OCI-LY1 (cell line): ENCODE data around the gene ATXN1.

Source experiments
- H2AFZ ChIP-seq: fragments of 200-600 bp; sonication (generic), shearing (Covaris generic); 2 replicates; pipeline ENCODE4 v1.6.0; 2014; ENCODE audit warnings: antibody characterized with exemption, mild to moderate bottlenecking, low read length
- H3F3A ChIP-seq: fragments of 200-600 bp; sonication (generic), shearing (Covaris generic); 2 replicates; pipeline ENCODE4 v1.6.0; 2014; ENCODE audit warnings: mild to moderate bottlenecking, antibody characterized with exemption, low read length, moderate library complexity; ENCODE audit not compliant: insufficient read depth
- H3K27ac ChIP-seq: fragments of 200-600 bp; sonication (generic); 2 replicates; pipeline ENCODE4 v1.5.1; 2014; ENCODE audit warnings: low read length, mixed run types, mild to moderate bottlenecking, low read depth; ENCODE audit not compliant: poor library complexity, severe bottlenecking
- H3K27me3 ChIP-seq: fragments of 200-600 bp; sonication (generic); 2 replicates; pipeline ENCODE4 v1.6.0; 2014; ENCODE audit warnings: antibody characterized with exemption, mild to moderate bottlenecking, low read length, moderate library complexity; ENCODE audit not compliant: insufficient read depth
- H3K36me3 ChIP-seq: fragments of 200-600 bp; sonication (generic); 2 replicates; pipeline ENCODE4 v1.6.1; 2014; ENCODE audit warnings: mild to moderate bottlenecking, antibody characterized with exemption, low read length, moderate library complexity, mixed read lengths; ENCODE audit not compliant: insufficient read depth
- H3K4me1 ChIP-seq: fragments of 200-600 bp; sonication (generic); 2 replicates; pipeline ENCODE4 v1.5.1; 2014; ENCODE audit warnings: mild to moderate bottlenecking, low read length, moderate library complexity; ENCODE audit not compliant: insufficient read depth, severe bottlenecking
- H3K4me2 ChIP-seq: fragments of 200-600 bp; sonication (generic), shearing (Covaris generic); 2 replicates; pipeline ENCODE4 v1.6.1; 2014; ENCODE audit warnings: low read length
- H3K4me3 ChIP-seq: fragments of 200-600 bp; sonication (generic); 2 replicates; pipeline ENCODE4 v1.5.1; 2014; ENCODE audit warnings: low read length, low read depth, mild to moderate bottlenecking, mixed read lengths; ENCODE audit not compliant: poor library complexity, severe bottlenecking
- H3K79me2 ChIP-seq: fragments of 200-600 bp; shearing (Covaris generic); 2 replicates; pipeline ENCODE4 v1.6.1; 2016; ENCODE audit warnings: mixed run types, low read length, mixed read lengths; ENCODE audit not compliant: insufficient read depth
- H3K9ac ChIP-seq: fragments of 200-600 bp; sonication (generic), shearing (Covaris generic); 2 replicates; pipeline ENCODE4 v1.6.1; 2014; ENCODE audit warnings: mild to moderate bottlenecking, low read length, mixed read lengths
- H3K9me2 ChIP-seq: fragments of 200-600 bp; sonication (generic), shearing (Covaris generic); 2 replicates; pipeline ENCODE4 v1.6.1; 2014; ENCODE audit warnings: low read depth, mild to moderate bottlenecking, low read length, mixed read lengths
- H3K9me3 ChIP-seq: fragments of 200-600 bp; shearing (Covaris generic); 2 replicates; pipeline ENCODE4 v1.6.1; 2014; ENCODE audit warnings: low read length, mixed read lengths
- H4K20me1 ChIP-seq: fragments of 200-600 bp; sonication (generic), shearing (Covaris generic); 2 replicates; pipeline ENCODE4 v1.6.0; 2016; ENCODE audit warnings: mild to moderate bottlenecking, low read length; ENCODE audit not compliant: insufficient read depth
- CTCF ChIP-seq: fragments of 200-600 bp; sonication (generic), shearing (Covaris generic); IDR thresholded peaks from 2 replicates; pipeline ENCODE4 v1.5.1; 2017; ENCODE audit warnings: mild to moderate bottlenecking, antibody characterized with exemption, low read length, moderate library complexity, mixed read lengths
- EZH2 ChIP-seq: fragments of 200-600 bp; sonication (generic), shearing (Covaris generic); IDR thresholded peaks from 2 replicates; pipeline ENCODE4 v1.8.0; 2017; ENCODE audit warnings: borderline replicate concordance, mixed run types, mild to moderate bottlenecking, antibody characterized with exemption, low read length, moderate library complexity, mixed read lengths

The ATXN1 gene

DNA sequence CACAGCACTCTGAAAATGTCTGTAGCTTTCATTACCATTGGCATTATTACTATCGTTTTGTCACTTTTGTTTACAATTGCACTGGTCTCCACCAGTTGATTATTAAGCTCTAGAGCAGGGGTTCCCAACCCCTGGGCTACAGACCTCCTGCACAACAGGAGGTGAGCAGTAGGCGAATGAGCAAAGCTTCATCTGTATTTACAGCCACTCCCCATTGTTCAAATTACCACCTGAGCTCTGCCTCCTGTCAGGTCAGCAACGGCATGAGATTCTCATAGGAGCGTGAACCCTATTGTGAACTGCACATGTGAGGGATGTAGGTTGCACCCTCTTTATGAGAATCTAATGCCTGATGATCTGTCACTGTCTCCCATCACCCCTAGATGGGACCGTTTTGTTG, 126.4 kb downstream of the ATXN1 start:
- TF ChIP-seq EZH2 (no peak), CTCF (no peak)
- H3K4me1 ChIP-seq = no peaks in the 10 kb centered on the region

GRCh38 chr6:16633961-16634360, 127.3 kb downstream of the ATXN1 start:
- no peaks in the 10 kb centered on the region for H3K27me3 ChIP-seq
- no peak overlapping the region for H3K9ac ChIP-seq
- no peak overlapping the region for H2AFZ ChIP-seq
- no peak for TF ChIP-seq EZH2
- no peak for TF ChIP-seq CTCF
- no peak overlapping the region for H3K4me2 ChIP-seq
- H3K27ac ChIP-seq = no peak overlapping the region
- H3K9me3 ChIP-seq = no peaks in the 10 kb centered on the region
- H4K20me1 ChIP-seq = no peaks in the 10 kb centered on the region
- H3K9me2 ChIP-seq = no peaks in the 10 kb centered on the region
- H3K4me3 ChIP-seq = no peak overlapping the region
- no peaks in the 10 kb centered on the region for H3F3A ChIP-seq
- H3K79me2 ChIP-seq = no peaks in the 10 kb centered on the region
- no peaks in the 10 kb centered on the region for H3K4me1 ChIP-seq
- no peaks in the 10 kb centered on the region for H3K36me3 ChIP-seq

More for the DNA sequence above, 126.4 kb downstream of the ATXN1 start:
- no peaks in the 10 kb centered on the region for H3K27me3 ChIP-seq
- H3K4me3 ChIP-seq = no peak overlapping the region
- no peaks in the 10 kb centered on the region for H3K9me3 ChIP-seq
- no peaks in the 10 kb centered on the region for H4K20me1 ChIP-seq
- H3K27ac ChIP-seq = no peak overlapping the region
- no peaks in the 10 kb centered on the region for H3F3A ChIP-seq
- no peaks in the 10 kb centered on the region for H3K79me2 ChIP-seq
- H3K9ac ChIP-seq = no peak overlapping the region
- H3K9me2 ChIP-seq = no peaks in the 10 kb centered on the region
- no peak overlapping the region for H2AFZ ChIP-seq
- H3K4me2 ChIP-seq = no peak overlapping the region
- no peaks in the 10 kb centered on the region for H3K36me3 ChIP-seq

DNA sequence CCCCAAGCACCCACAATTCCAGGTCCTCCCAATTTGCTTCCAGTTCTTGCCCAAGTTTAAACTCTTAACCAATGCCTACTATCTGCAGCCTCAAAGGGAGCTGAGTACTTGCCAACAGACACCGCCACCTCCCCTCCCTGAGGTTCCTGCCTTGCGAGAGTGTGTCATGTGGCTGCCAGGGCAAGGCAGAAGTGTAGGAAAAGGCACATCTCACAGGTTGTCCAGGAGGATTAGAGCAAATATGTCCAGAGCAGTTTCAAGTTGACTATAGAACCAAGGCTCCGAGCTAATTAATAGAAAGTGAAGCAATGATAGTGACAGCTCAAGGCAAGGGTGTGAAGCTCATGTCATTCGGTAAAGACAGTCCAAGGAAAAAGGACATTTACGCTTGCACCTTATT, 127.8 kb downstream of the ATXN1 start:
- H3K27ac ChIP-seq = no peak overlapping the region
- no peaks in the 10 kb centered on the region for H3F3A ChIP-seq
- H3K79me2 ChIP-seq = no peaks in the 10 kb centered on the region
- no peak overlapping the region for H3K4me3 ChIP-seq
- H3K9me2 ChIP-seq = no peaks in the 10 kb centered on the region
- H3K27me3 ChIP-seq = no peaks in the 10 kb centered on the region
- no peak overlapping the region for H3K4me2 ChIP-seq
- no peaks in the 10 kb centered on the region for H3K36me3 ChIP-seq
- no peak for TF ChIP-seq CTCF
- TF ChIP-seq EZH2 = no peak
- no peaks in the 10 kb centered on the region for H4K20me1 ChIP-seq
- H3K9ac ChIP-seq = no peak overlapping the region
- no peaks in the 10 kb centered on the region for H3K4me1 ChIP-seq
- no peak overlapping the region for H2AFZ ChIP-seq
- no peaks in the 10 kb centered on the region for H3K9me3 ChIP-seq
